Breast epithelium (tissue), 3 donors: ENCODE results near the gene ZNF454.

Source experiments
- POLR2A ChIP-seq: fragments of 450-650 bp; IDR thresholded peaks from one replicate; pipeline ENCODE4 v1.6.1; 2016; ENCODE audit warnings: antibody characterized with exemption, mild to moderate bottlenecking, moderate library complexity
- POLR2AphosphoS5 ChIP-seq, 3 donors: sonication (generic); formaldehyde crosslinking; IDR thresholded peaks; one replicate each; pipeline ENCODE4 v1.6.1; 2017; ENCODE audit warnings: antibody characterized with exemption in 3 of 3
- TF ChIP-seq, protein P1 (sequence below), 3 donors: fragments of 450-650 bp; IDR thresholded peaks; one replicate each; pipeline ENCODE4 v1.5.1; 2016 to 2017; ENCODE audit warnings: antibody characterized with exemption in 3 of 3, mild to moderate bottlenecking in 3 of 3, moderate library complexity in 3 of 3

DNA sequence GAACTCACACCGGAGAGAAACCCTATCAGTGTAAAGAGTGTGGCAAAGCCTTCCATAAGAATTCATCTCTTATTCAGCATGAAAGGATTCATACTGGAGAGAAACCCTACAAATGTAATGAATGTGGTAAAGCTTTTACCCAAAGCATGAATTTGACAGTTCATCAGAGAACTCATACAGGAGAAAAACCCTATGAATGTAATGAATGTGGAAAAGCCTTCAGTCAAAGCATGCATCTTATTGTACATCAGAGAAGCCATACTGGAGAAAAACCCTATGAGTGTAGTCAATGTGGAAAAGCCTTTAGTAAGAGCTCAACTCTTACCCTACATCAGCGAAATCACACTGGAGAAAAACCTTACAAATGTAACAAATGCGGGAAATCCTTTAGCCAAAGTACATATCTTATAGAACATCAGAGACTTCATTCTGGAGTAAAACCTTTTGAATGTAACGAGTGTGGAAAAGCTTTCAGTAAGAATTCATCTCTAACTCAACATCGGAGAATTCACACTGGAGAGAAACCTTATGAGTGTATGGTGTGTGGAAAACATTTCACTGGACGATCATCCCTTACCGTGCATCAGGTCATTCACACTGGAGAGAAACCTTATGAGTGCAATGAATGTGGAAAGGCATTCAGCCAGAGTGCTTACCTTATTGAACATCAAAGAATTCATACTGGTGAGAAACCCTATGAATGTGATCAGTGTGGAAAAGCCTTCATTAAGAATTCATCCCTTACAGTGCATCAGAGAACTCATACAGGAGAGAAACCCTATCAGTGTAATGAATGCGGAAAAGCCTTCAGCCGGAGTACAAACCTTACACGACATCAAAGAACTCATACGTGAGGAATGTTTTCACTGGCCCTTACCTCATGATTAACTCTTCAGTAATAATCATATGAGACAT lies 8.9 kb upstream of the ZNF454 start:
- TF ChIP-seq, protein P1, sequence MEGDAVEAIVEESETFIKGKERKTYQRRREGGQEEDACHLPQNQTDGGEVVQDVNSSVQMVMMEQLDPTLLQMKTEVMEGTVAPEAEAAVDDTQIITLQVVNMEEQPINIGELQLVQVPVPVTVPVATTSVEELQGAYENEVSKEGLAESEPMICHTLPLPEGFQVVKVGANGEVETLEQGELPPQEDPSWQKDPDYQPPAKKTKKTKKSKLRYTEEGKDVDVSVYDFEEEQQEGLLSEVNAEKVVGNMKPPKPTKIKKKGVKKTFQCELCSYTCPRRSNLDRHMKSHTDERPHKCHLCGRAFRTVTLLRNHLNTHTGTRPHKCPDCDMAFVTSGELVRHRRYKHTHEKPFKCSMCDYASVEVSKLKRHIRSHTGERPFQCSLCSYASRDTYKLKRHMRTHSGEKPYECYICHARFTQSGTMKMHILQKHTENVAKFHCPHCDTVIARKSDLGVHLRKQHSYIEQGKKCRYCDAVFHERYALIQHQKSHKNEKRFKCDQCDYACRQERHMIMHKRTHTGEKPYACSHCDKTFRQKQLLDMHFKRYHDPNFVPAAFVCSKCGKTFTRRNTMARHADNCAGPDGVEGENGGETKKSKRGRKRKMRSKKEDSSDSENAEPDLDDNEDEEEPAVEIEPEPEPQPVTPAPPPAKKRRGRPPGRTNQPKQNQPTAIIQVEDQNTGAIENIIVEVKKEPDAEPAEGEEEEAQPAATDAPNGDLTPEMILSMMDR (IDR thresholded peaks at IDR 0.05): no peak
- no peak for TF ChIP-seq POLR2A
- TF ChIP-seq POLR2AphosphoS5 (IDR thresholded peaks at IDR 0.05): no peak
